NCI-H2227 (cell line): ENCODE measurements around the gene FAR2.
"Not testable (repeated sequence)": the region's sequence is repeated elsewhere in the genome, so short reads cannot be mapped to it uniquely, and the experiment has no call there.

ENCODE experiments used
- DNase-seq: peaks from one replicate; lab custom pipeline; 2025; ENCODE audit not compliant: unreplicated experiment; lab: John Stamatoyannopoulos, UW

Gene FAR2

DNA sequence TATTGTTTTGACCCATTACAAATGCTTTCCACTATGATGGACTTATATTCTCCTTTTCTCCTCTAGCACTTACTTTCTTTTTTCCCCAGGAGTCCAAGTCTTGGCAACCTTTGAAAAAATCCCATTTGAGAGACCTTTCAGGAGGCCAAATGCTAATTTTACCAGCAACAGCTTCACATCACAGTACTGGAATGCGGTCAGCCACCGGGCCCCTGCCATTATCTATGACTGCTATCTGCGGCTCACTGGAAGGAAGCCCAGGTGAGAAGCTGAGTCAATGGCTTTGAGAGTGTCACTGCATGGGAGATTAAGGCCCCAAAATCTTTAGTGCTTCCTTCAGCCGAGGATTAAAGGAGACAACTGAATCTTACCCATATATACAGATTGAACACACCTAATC lies 167.7 kb downstream of the FAR2 start:
- DNase-seq = no peak

DNA sequence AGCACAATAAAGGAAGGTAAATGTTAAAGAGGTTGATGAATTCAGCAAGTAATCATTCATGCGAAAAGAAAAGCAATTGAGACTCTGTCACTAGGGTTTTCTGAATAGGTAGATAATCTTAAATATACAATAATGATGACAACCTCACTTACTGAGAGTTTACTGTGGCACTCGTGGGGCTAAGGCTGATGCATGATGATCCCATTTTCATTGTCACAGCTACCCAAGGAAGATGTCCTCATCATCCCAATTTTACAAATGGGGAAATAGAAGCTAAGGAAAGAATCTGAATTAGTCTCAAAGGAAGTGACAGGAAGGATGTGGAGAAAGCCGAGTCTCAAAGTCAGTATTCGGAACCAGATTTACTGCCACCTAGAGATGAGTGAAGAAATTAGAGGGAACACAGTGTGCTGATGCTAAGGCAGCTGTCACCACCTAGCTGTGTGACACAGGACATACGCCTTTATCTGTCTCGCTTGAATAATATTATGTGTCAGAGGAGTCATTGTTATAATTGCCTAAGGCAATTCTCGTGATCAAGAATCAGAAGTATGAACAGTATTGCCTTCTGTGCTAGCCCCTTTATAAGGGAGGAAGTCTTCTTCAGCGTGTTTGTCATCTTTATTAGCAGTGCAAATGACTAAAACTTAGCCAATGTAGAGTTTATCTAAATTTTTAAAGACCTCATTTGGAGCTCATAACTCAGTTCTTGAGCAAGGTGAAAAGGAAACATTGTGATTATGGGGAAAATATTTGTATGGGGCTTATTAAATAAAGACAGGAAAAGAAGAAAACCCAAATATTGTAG lies 168.7 kb downstream of the FAR2 start:
- peak; percentile 57 for DNase-seq

DNA sequence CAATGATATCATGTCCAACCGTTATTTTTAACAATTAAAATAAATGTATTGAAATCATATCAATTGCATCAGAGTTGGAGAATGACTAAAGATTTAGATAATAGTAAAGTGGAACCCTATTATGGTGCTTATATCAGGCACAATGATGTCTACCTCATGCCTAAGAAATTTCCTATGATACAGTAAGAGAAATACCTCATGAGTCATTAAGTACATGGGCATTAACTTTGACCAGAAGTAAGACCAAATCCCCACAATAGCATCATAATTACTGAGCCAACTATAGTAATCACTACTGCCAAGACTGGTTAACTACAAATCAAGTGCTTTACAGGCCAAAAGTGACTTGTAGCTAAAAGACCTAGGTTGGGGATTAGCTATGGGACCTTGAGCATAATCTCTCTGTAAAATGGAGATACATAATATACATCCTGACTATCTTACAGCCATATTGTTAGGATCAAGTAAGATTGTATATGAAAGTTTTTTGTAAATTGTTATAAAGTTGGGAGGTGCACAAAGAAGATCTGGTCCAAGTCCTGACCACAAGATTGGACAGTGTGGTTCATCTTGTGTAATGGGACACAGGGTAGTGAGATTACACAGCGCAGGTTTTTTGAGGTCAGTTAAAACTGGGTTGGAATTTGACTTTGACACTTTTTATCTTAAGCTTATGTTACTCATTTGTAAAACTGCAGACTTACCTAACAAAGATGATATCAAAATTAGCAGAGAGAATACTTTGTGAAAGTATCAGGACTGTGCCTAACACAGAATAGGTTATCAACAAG lies 171.4 kb downstream of the FAR2 start:
- no peak for DNase-seq

DNA sequence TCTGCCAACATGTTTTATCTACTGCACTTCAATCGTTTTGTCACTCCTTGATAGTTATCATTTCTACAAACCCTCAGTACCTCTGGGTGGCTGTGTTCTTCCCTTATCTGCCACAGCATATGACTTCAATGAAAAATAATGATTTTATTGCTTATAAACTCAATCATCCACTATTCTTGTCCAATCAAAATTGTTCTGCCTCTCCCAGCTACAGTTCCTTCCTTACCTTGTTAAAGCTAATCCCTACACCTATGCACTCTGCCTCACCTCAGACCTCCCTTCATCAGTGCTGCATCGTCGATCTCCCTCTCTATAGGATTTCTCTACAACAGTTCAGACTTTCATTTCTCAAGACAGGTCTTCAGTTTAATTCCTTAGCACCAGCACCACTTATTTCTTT lies 173.1 kb downstream of the FAR2 start:
- no peak for DNase-seq

DNA sequence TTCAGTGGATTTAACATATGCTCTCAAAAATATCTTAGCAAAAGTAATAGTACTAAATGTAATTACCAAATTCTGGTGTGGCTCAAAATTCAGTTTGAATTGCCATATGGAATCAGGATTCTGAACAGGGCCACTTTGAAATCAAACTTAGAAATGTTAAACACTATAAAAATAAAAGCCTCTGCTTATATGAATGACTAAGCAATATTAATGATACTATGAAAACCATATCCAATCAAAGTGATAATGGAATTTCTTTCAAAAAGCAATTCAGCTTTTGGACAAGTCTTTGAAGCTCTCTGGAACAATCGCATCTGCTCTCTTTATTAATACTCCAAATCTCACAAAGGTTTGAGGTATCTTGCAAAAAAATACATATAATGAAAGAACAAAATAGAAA lies 180.3 kb downstream of the FAR2 start:
- DNase-seq = no peak

DNA sequence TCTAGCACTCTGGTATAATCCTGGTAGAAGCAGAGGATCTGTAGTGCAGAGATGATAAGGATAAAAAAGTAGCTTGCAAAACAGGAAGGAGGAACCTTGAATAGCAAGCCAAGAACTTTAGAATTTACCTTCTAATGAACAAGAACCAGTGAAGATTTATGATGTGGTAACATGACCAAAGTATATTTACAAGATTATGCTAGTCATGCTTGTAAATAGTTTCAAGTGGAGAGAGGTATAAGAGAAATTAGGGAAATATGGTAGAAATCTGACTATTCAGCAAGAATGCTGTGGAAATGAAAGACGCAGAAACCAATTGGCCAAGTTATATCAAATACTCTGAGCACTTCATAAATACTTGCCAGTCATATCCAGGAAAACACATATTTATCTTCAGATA lies 184.1 kb downstream of the FAR2 start:
- no peak for DNase-seq

DNA sequence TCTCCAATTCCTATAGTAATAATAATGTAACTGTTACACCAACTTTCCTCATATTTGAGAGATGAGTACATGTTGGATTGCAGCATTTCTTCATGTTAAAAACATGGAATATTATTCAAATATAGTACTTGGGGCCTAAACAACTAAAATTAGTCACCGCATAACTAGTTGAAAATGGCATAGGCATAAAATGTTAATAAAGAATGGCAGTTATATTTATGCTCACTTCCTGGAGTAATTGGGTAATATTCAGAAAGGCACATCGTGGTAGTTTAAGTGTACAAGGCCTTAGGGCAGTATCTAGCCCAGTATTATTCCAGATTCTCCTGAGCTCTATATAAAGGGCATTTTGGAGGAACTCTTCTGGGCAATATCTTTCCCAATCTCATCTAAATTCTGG lies 185.9 kb downstream of the FAR2 start:
- DNase-seq = no peak

DNA sequence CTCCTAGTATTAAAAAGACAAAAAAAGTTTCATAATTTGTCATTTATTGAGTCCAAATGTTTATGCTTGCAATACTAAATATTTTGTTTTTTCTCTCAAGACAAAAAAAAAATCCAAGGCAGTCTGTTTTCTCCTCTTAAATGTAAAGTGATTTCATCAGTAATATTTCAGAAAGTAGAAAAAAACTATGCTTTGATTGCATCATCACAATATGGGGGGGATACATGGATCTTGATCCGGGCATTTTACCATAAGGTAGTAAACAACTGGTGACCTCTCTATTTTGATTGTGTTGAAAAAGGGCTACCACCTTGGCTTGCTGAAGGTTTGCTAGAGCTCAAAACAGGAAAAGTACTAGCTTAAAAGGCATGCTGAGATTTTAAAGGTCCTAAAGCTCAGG lies 188.2 kb downstream of the FAR2 start:
- DNase-seq = no peak

DNA sequence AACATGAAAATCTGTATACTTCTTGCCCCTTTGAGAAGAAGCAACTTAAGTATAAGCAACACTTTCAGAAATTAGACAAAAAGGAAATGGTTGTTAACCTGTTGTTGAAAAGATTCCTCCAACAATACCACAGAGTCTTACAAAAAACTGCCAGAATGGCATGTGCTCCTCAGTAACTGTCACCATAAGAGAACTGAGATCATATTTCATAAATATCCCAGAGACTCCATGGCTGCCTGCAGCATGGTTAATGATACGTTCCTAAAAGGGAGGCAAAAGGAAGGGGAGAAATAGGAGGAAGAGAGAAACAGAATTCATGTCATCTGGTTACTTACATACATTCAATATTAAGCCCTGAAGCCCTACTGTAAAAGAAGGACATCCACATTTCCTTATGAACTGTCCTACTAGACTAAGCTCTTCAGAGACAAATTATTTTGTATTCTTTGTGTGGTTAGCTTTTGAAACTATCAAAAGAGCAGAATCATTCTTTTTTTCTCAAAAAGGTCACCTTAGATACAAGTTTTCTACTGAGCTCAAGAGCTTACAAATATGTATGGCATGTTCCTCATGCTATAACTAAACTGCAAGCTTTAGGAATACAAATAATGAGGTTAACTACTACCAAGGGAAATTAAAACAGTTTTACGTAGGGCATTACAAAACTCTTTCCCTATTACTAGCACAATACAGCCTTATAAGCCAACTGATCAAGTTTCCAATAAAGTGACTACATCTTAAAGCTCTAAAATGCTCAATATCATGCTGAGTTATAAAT lies 194.1 kb downstream of the FAR2 start:
- no peak for DNase-seq

DNA sequence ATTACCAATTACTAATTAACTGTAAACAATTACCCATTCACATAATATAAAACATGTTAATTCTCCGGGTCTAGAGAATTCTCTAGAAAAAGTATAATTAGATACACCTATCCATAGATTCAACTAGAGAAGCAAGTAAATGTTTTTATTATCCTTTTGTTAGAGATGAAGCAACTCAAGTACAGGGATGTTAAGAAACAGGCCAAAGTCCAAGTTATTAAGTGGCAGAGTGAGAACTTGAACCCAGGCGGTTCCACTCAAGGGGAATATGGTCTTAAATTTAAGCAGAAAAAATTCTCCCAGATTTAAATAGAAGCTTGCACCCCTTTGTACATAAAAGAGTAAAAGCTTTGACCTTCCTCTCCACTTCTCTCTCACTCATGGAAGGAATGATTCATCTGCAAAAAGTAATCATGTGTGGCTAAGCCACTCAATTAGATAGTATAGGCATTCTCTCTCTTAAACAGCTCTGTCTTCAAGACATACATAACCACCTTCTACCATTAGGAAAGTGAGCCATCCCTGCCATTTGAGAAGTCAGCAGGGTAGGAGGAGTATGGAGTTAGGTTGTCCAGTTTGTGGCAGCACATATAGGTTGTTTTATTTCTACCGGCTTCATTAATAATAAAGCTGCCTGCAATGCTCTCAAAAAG lies 197.8 kb downstream of the FAR2 start:
- DNase-seq = no peak

DNA sequence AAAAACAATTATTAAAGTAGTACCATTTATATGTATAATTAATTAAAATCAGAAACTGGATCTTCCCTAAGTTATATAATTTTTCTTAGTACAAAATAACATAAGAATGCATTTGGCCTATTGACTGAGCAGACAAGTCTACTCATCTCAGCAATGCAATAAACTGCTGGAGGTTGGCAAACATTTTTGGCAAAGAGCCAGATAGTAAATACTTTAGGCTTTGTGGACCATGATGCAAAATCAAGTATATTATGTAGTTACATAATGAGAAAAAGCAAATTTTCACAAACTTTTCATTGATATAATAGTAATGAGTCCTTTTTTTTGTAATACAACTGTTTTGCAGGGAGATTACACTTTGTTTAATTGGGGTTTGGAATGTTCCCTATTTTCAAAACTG lies 201.0 kb downstream of the FAR2 start:
- DNase-seq = no peak

DNA sequence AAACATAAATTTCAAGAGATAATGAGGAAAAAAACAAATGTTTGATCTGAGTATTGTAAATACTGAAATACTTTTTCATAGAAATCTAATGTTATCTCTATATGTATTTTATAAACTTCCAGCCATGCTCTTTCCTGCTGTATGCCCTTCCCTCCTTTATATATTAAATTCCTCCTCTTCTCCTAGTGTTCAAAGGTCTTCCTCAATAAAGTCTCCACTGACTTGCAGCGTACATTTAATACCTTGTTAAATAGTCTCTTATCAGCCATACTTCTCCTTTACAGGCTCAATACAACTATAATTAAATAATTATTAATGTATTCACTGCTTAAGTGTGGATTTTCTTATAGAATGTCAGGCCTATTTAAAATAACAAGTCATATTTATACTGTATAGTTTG lies 205.9 kb downstream of the FAR2 start:
- no peak for DNase-seq

DNA sequence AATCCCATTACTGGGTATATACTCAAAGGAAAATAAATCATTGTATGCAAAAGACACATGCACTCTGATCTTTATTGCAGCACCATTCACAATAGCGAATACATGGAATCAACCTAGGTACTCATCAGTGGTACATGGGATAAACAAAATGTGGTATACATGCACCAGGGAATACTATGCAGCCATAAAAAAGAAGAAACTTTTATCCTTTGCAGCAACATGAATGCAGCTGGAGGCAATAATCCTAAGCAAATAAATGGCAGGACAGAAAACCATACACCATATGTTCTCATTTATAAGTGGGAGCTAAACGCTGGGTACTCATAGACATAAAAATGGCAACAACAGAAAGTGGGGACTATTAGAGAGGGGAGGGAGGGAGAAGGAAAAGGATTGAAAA lies 216.0 kb downstream of the FAR2 start:
- no peak for DNase-seq

DNA sequence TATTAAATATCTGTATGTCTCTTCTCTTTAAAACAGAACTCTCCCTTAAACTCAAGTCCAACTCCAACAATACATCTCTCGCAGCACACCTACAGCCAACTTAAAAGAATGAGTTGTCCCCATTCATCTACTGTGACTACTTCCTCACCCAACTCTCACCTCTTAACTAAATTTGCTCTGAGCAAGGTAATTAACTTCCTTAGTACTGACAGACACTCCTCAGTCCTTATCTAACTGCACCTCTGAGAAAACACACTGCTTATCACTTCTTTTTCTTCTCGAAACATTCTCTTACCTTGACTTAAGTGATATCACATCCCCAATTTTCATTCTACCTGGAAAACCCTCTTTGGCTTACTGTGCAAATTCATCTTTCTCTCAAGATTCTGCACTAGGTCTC lies 224.9 kb downstream of the FAR2 start:
- no peak for DNase-seq

DNA sequence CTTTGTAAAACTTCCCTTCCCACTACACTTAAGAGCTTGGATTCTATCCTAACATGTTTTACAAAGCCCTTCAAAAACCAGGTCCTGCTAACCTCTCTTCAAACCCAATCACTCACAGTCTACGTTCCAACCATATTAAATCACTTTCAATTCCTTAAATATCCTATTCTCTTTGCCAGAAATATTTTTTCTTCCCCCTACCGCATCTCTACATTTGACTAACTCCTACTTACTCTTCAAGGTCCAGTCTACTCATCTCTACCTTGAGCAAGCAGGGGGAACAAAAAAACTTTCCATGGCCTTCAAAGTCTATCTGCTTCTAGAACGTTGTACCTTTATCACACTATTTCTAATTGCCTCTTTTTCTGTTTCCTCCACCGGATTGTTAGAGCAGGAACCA lies 225.8 kb downstream of the FAR2 start:
- DNase-seq = no peak

DNA sequence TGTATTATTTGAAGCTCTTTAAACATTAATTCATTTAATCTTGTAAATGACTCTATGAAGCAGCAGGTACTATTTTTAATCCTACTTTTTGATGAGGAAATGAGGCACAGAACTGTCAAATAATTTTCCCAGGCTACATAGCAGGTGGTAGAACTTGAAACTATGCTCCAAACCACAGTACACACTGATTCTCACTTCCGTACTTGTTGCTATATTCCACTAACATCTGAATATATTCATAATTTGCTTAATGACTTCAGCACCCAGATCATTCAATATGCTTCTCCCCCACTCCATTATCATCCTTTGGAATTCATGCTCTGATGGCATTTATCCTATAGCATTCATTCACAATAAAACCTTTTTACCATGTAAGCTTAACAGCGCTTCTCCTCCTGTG lies 227.0 kb downstream of the FAR2 start:
- no peak for DNase-seq

DNA sequence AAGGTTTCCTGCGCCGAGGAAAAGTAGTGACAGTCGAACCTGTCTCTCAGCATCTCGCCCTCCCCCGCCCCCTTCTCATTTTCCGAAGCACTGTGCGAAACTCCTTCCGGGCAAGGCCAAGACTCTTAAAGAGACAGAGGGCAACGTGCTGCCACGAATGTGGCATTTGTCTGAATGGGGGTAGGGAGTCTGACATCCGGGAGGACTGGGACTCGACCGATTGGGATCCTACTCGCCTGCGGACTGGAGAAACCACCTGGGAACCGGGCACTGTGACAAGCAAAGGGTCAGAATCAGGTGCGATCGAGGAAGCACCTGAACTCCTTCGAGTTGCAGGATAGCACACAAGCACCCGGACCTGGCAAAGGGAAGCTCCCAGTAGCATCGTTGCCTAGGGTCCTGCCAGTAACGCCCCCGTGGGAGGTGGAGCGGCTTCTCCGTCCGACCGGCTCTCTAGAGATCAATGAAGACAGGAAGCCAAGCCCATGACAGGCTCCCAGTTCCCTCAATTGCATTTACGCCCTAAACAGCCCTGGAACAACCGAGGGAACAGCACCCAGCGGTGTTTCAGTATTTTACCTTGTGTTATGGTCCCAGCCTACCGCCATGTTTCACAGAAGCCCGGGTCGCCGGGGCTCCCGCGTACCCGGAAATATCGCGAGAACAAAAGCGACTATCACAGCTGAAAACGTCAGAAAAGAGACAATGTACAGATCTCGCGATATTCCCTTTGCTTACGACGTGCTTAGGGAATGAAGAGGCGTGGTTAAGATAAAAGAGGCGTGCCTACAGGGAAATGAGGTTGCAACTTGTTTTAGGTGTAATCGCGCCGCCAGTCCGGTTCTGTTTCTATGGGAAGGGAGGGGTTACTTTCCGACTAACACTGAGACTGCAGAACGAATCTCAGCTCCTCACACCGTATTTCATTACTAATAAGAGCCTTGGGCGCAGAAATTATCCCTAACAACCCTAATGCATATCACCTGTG lies 231.8 kb downstream of the FAR2 start, which contains the start of gene ERGIC2:
Gene ERGIC2, minus strand, starts transcription at position 637 of the 988 bp plus-strand sequence. CDS start 9,539 bp downstream, outside the sequence.
- peak; percentile 97 for DNase-seq

DNA sequence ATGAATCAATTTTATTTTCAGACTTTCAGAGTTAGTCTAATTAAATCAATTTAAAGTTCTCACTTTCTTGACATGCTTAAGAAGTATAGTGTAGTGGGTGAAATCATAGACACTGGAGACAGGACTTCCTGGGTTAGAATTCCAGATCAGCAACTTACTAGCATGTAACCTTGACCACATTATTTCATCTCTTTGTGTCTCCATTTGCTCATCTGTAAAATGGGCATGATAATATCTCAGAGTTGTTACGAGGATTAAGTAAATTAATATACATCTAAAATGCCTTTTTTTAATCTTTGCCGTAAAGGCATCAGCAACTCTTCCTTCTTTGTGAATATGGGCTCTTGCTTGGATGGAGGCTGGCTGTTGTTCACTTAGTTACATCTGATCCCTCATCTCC lies 233.2 kb downstream of the FAR2 start:
- no peak for DNase-seq

DNA sequence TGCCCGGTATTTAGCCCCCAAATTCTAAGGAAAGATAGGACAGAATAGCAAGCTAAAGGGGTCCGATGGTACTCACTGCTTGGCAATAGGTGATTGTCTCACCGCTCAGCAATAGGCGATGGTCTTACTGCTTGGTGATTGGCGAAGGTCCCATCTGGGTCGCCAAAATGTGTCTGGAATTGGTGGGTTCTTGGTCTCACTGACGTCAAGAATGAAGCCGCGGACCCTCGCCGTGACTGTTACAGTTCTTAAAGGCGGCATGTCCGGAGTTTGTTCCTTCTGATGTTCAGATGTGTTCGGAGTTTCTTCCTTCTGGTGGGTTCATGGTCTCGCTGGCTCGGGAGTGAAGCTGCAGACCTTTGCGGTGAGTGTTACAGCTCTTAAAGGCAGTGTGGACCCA lies 236.1 kb downstream of the FAR2 start:
- DNase-seq = not testable (repeated sequence)
